Keratinocyte (primary cell): ENCODE data around the gene SDK1. TPM values are rescaled to one million over a fixed set of nuclear protein-coding genes. Genes with fewer than 3 reads are reported as not detected.

Experiments used
- DNase-seq: peaks from one replicate; pipeline ENCODE4 v3.0.0-alpha.2; 2011; ENCODE audit warnings: low read depth, missing footprints, low spot score
- FAIRE-seq: peaks from 2 replicates; lab custom pipeline; 2011; peaks lifted over from hg19 to GRCh38; lab: Jason Lieb, UNC
- H2AFZ ChIP-seq: 2 replicates; pipeline ENCODE4 v1.6.0; 2012; ENCODE audit warnings: low read length, control low read depth, inconsistent platforms; ENCODE audit not compliant: control insufficient read depth
- H3K27ac ChIP-seq: 2 replicates; pipeline ENCODE4 v1.5.1; 2011; ENCODE audit warnings: low read length; ENCODE audit not compliant: control insufficient read depth, insufficient read depth
- H3K27me3 ChIP-seq: 3 replicates; pipeline ENCODE4 v1.6.0; 2011; ENCODE audit warnings: low read length; ENCODE audit not compliant: control insufficient read depth, insufficient read depth; ENCODE audit errors: extremely low read depth
- H3K36me3 ChIP-seq, 2 experiments: 2 replicates in 1 of 2; 3 replicates in 1 of 2; pipeline ENCODE4 v1.5.1; 2011; ENCODE audit warnings: low read length in 2 of 2, mild to moderate bottlenecking in 1 of 2; ENCODE audit not compliant: control insufficient read depth in 2 of 2, insufficient read depth in 2 of 2; ENCODE audit errors: extremely low read depth in 1 of 2
- H3K4me1 ChIP-seq: 3 replicates; pipeline ENCODE4 v1.5.1; 2011; ENCODE audit warnings: low read length; ENCODE audit not compliant: control insufficient read depth, insufficient read depth; ENCODE audit errors: extremely low read depth
- H3K4me2 ChIP-seq: 3 replicates; pipeline ENCODE4 v1.6.0; 2011; ENCODE audit warnings: low read depth, low read length; ENCODE audit not compliant: control insufficient read depth, insufficient read depth; ENCODE audit errors: extremely low read depth
- H3K4me3 ChIP-seq, 3 experiments: fragments of 200-600 bp in 1 of 3; sonication (generic) in 1 of 3; 2 replicates in 2 of 3; 3 replicates in 1 of 3; pipeline ENCODE4 v1.5.1; 2011 to 2016; ENCODE audit warnings: low read length in 3 of 3, mild to moderate bottlenecking in 3 of 3, control low read depth in 2 of 3, inconsistent platforms in 1 of 3, low read depth in 1 of 3, mixed read lengths in 1 of 3, mixed run types in 1 of 3, moderate library complexity in 1 of 3; ENCODE audit not compliant: control insufficient read depth in 2 of 3, insufficient read depth in 2 of 3; ENCODE audit errors: extremely low read depth in 1 of 3
- H3K79me2 ChIP-seq: 2 replicates; pipeline ENCODE4 v1.6.0; 2012; ENCODE audit warnings: low read length; ENCODE audit not compliant: control insufficient read depth, insufficient read depth
- H3K9ac ChIP-seq: 3 replicates; pipeline ENCODE4 v1.6.0; 2011; ENCODE audit warnings: low read length; ENCODE audit not compliant: control insufficient read depth, insufficient read depth; ENCODE audit errors: extremely low read depth
- H3K9me1 ChIP-seq: 3 replicates; pipeline ENCODE4 v1.6.0; 2011; ENCODE audit warnings: low read length; ENCODE audit not compliant: control insufficient read depth, insufficient read depth; ENCODE audit errors: extremely low read depth
- H3K9me3 ChIP-seq: 2 replicates; pipeline ENCODE4 v1.5.1; 2012; ENCODE audit warnings: low read depth, low read length; ENCODE audit not compliant: control insufficient read depth
- H4K20me1 ChIP-seq: 3 replicates; pipeline ENCODE4 v1.6.0; 2011; ENCODE audit warnings: low read length; ENCODE audit not compliant: control insufficient read depth, insufficient read depth; ENCODE audit errors: extremely low read depth
- CTCF ChIP-seq, 3 experiments: IDR thresholded peaks in 1 of 3; conservative IDR thresholded peaks in 1 of 3; optimal IDR thresholded peaks in 1 of 3; 2 replicates in 2 of 3; 3 replicates in 1 of 3; pipeline versions ENCODE3 to v1.5.1; 2011; ENCODE audit warnings: low read length in 3 of 3, mild to moderate bottlenecking in 3 of 3, moderate library complexity in 2 of 3, control low read depth in 1 of 3, inconsistent platforms in 1 of 3; ENCODE audit not compliant: insufficient read depth in 2 of 3; ENCODE audit errors: extremely low read depth in 1 of 3
- EZH2 ChIP-seq: IDR thresholded peaks from one replicate; pipeline ENCODE4 v1.6.1; 2012; ENCODE audit warnings: inconsistent platforms, mild to moderate bottlenecking, low read length, moderate library complexity
- dilution Hi-C: fragments of 300-500 bp; cut with MboI; formaldehyde crosslinking; loops from one replicate; pipeline ENCODE4 v1.7.0; 2020; ENCODE audit warnings: low sequenced_read_pairs; ENCODE audit not compliant: extremely low pct_ligation_motif_present
- polyA plus RNA-seq, 5 experiments: library from polyadenylated mRNA; depleted of rRNA in 3 of 5; stranded (reverse) in 3 of 5; stranded (forward) in 1 of 5; unstranded in 1 of 5; fragments of >200 nt; gene quantifications; 1 replicate in 1 of 5; 2 replicates in 3 of 5; 3 replicates in 1 of 5; pipeline versions ENCODE4 v1.2.1 to v1.2.3, GENCODE V29; 2011 to 2012; ENCODE audit warnings: missing spikeins in 2 of 5, low read depth in 1 of 5, low replicate concordance in 1 of 5

SDK1 gene
- polyA plus RNA-seq, 1 donor (not counting 4 experiments of a cell fraction or from before 2014, with no cell fraction given), result 0.66 TPM

DNA sequence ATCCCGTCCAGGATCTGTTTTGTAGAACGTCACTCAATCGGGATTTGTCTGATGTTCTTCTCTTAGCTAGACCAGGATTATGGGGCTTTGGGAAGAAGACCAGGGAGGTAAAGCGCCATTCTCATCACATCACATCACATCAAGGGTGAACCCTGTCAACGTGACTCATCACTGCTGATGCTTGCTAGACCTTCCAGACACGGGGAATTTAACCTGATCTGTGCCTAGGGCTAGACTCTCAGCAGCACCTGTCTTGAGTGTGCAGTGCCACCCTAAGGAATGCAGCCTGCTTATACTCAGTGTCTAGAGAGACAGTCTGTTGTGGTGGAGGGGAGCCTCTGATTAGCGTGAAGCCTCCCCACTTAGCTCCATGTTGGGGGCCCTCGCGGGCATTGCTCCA lies 702.5 kb downstream of the SDK1 start:
- Histone ChIP-seq H2AFZ (no peak overlapping the region), H3K9me1 (no peaks in the 10 kb centered on the region), H3K27me3 (no peaks in the 10 kb centered on the region), H4K20me1 (no peaks in the 10 kb centered on the region), H3K4me1 (peaks cover 20% of the 10 kb centered on the region), H3K4me2 (no peak overlapping the region), H3K27ac (no peak overlapping the region), H3K9me3 (no peaks in the 10 kb centered on the region), H3K4me3 (no peak overlapping the region), H3K36me3 (no peaks in the 10 kb centered on the region), H3K9ac (no peak overlapping the region), H3K79me2 (no peaks in the 10 kb centered on the region)
- no peak for TF ChIP-seq EZH2
- peak in 2 of 3 experiments; percentile 6 to 58 for TF ChIP-seq CTCF (optimal IDR thresholded peaks at IDR 0.05 in 1 of 3, IDR thresholded peaks at IDR 0.05 in 1 of 3, conservative IDR thresholded peaks at IDR 0.05 in 1 of 3; ENCODE audit: extremely low read depth in 1 of 3, insufficient read depth in 2 of 3, low read length in 3 of 3)
- dilution Hi-C loops, result no loop called here
- FAIRE-seq, result peak; percentile 67
- DNase-seq, result peak; percentile 35

GRCh38 chr7:4006687-4007086 lies 705.6 kb downstream of the SDK1 start:
- H3K4me3 ChIP-seq, result peak overlapping the region in 2 of 3 experiments; percentile 54 to 59
- no peaks in the 10 kb centered on the region for H3K79me2 ChIP-seq
- TF ChIP-seq EZH2, result no peak
- no peak for TF ChIP-seq CTCF (optimal IDR thresholded peaks at IDR 0.05 in 1 of 3, IDR thresholded peaks at IDR 0.05 in 1 of 3, conservative IDR thresholded peaks at IDR 0.05 in 1 of 3; ENCODE audit: extremely low read depth in 1 of 3, insufficient read depth in 2 of 3, low read length in 3 of 3)
- peak overlapping the region; percentile 91 for H2AFZ ChIP-seq
- DNase-seq (peak; percentile 26), FAIRE-seq (peak; percentile 70)
- H3K36me3 ChIP-seq, result no peaks in the 10 kb centered on the region
- no peaks in the 10 kb centered on the region for H3K9me3 ChIP-seq
- dilution Hi-C loops, result no loop called here
- H4K20me1 ChIP-seq, result no peaks in the 10 kb centered on the region
- peaks cover 20% of the 10 kb centered on the region for H3K4me1 ChIP-seq
- H3K27ac ChIP-seq, result peak overlapping the region; percentile 80
- H3K9ac ChIP-seq, result peak overlapping the region; percentile 77
- H3K9me1 ChIP-seq, result no peaks in the 10 kb centered on the region
- H3K27me3 ChIP-seq, result peaks cover 4% of the 10 kb centered on the region
- peak overlapping the region; percentile 85 for H3K4me2 ChIP-seq
